ENCODE measurements around the gene IDE. TPM values are rescaled to one million over a fixed set of nuclear protein-coding genes. Genes with fewer than 3 reads are reported as not detected.

The IDE gene
- total and polyA plus RNA-seq, 10 of the 15 experiments (the other 5 are each of a cell fraction or from before 2014, with no cell fraction given) = 11.6 to 54.5 (median 33.6) TPM

GRCh38 chr10:92434385-92434784 lies 139.5 kb downstream of the IDE start:
- no peak for DNase-seq (ENCODE audit: low read depth, low spot score)
- Histone ChIP-seq H3K9ac (ENCODE audit: control insufficient read depth, insufficient read depth, low read length) (no peak overlapping the region), H3K79me2 (ENCODE audit: control insufficient read depth, insufficient read depth, low read length) (no peaks in the 10 kb centered on the region), H4K20me1 (ENCODE audit: control insufficient read depth, insufficient read depth) (no peaks in the 10 kb centered on the region), H3K9me3 (replicated peaks; ENCODE audit: control insufficient read depth, insufficient read depth, low read length) (no peaks in the 10 kb centered on the region), H3K27ac (ENCODE audit: control insufficient read depth, insufficient read depth) (no peak overlapping the region), H3K27me3 (replicated peaks in 1 of 2; ENCODE audit: control insufficient read depth in 2 of 2, insufficient read depth in 2 of 2, low read length in 1 of 2) (no peaks in the 10 kb centered on the region), H3K4me3 (no peak overlapping the region), H3K4me1 (ENCODE audit: control insufficient read depth, insufficient read depth, low read length) (no peaks in the 10 kb centered on the region), H3K36me3 (ENCODE audit: control insufficient read depth in 2 of 2, insufficient read depth in 2 of 2, low read length in 1 of 2) (no peaks in the 10 kb centered on the region), H3K4me2 (ENCODE audit: control insufficient read depth, insufficient read depth) (no peak overlapping the region), H2AFZ (ENCODE audit: control insufficient read depth, low read depth, low read length) (no peak overlapping the region)
- WGBS (ENCODE audit: insufficient coverage, insufficient replicate concordance, low lambda C conversion rate, missing lambda C conversion rate) = 72% methylated on average over 4 of the region's 4 CpGs
- CTCF ChIA-PET = interaction anchor here (0.6 to 8.3 kb wide), 9 partner anchors 9 to 1555 kb away, joined by 3 to 93 read pairs (median 3); no protein-coding TSS in a partner anchor
- intact Hi-C loops (cut with micrococcal nuclease; ENCODE audit: unreplicated experiment) = loop anchor here (10.0 kb wide), 1 partner anchor 250 kb away; no protein-coding TSS in a partner anchor
- POLR2A ChIA-PET = interaction anchor here (0.6 kb wide), 1 partner anchor 472 kb away, joined by 3 read pairs; no protein-coding TSS in a partner anchor
- no peak for ATAC-seq
- in situ Hi-C loops (cut with MboI) = loop anchor here (5.0 kb wide), 1 partner anchor 347 kb away; no protein-coding TSS in a partner anchor
- RAD21 ChIA-PET (ENCODE audit: unreplicated experiment) = interaction anchor here (0.7 to 3.4 kb wide), 5 partner anchors 92 to 570 kb away, joined by 3 to 38 read pairs (median 3); no protein-coding TSS in a partner anchor
- SMC1A ChIA-PET (ENCODE audit: uncharacterized antibody, unreplicated experiment) = interaction anchor here (0.8 to 3.0 kb wide), 5 partner anchors 332 to 361 kb away, joined by 3 to 29 read pairs (median 4); no protein-coding TSS in a partner anchor
- FAIRE-seq = no peak
- no TSS peak for BruUV-seq (replicated peaks)
- no peak for TF ChIP-seq CUX1 (IDR thresholded peaks at IDR 0.05; ENCODE audit: insufficient replicate concordance, low read depth, low read length)
- no peak for TF ChIP-seq NBN (IDR thresholded peaks at IDR 0.05)
- TF ChIP-seq ETV6 (conservative IDR thresholded peaks at IDR 0.05 in 1 of 2, IDR thresholded peaks at IDR 0.05 in 1 of 2; ENCODE audit: borderline replicate concordance in 1 of 2, low read depth in 1 of 2) = no peak
- no peak for TF ChIP-seq CTCF (IDR thresholded peaks at IDR 0.05 in 2 of 3, conservative IDR thresholded peaks at IDR 0.05 in 1 of 3; ENCODE audit: control insufficient read depth in 2 of 3, extremely low read depth in 1 of 3, insufficient read depth in 1 of 3, low read depth in 3 of 3, low read length in 3 of 3)
- TF ChIP-seq USF2 (IDR thresholded peaks at IDR 0.05; ENCODE audit: borderline replicate concordance, low read depth, low read length) = no peak
- no peak for TF ChIP-seq SRF (IDR thresholded peaks at IDR 0.05; ENCODE audit: low read depth in 2 of 2, low read length in 2 of 2)
- no peak for TF ChIP-seq TCF7 (IDR thresholded peaks at IDR 0.05; ENCODE audit: borderline replicate concordance)
- TF ChIP-seq ZBTB4 (CRISPR knock-in tag; IDR thresholded peaks at IDR 0.05) = no peak
- no peak for TF ChIP-seq RBBP5 (conservative IDR thresholded peaks at IDR 0.05)

All from GM12878 (cell line).